Endothelial cell (in vitro differentiated cells): ENCODE results near the gene SYNE4. TPM values are rescaled to one million over a fixed set of nuclear protein-coding genes. Genes with fewer than 3 reads are reported as not detected.
"Not testable (repeated sequence)": the region's sequence is repeated elsewhere in the genome, so short reads cannot be mapped to it uniquely, and the experiment has no call there.

ENCODE experiments used
- DNase-seq: peaks from one replicate; pipeline ENCODE4 v3.0.0; 2021; ENCODE audit warnings: low spot score
- H3K27ac Mint-ChIP-seq: one replicate; pipeline ENCODE4 v1.8.0; 2021; ENCODE audit warnings: mixed read lengths, inconsistent platforms; ENCODE audit not compliant: unreplicated experiment
- H3K27me3 Mint-ChIP-seq: one replicate; pipeline ENCODE4 v1.8.0; 2021; ENCODE audit warnings: mild to moderate bottlenecking, moderate library complexity, mixed read lengths, inconsistent platforms; ENCODE audit not compliant: unreplicated experiment
- H3K36me3 Mint-ChIP-seq: one replicate; pipeline ENCODE4 v1.8.0; 2021; ENCODE audit warnings: mild to moderate bottlenecking, low read depth, mixed read lengths, inconsistent platforms; ENCODE audit not compliant: unreplicated experiment
- H3K4me1 Mint-ChIP-seq: one replicate; pipeline ENCODE4 v1.8.0; 2021; ENCODE audit warnings: mild to moderate bottlenecking, mixed read lengths, inconsistent platforms; ENCODE audit not compliant: unreplicated experiment
- H3K4me3 Mint-ChIP-seq: one replicate; pipeline ENCODE4 v1.8.0; 2021; ENCODE audit warnings: mild to moderate bottlenecking, mixed read lengths, inconsistent platforms; ENCODE audit not compliant: unreplicated experiment
- H3K9me3 Mint-ChIP-seq: one replicate; pipeline ENCODE4 v1.8.0; 2021; ENCODE audit warnings: mixed read lengths, inconsistent platforms; ENCODE audit not compliant: unreplicated experiment
- CTCF ChIP-seq: fragments of 200-600 bp; sonication (generic); IDR thresholded peaks from one replicate; pipeline ENCODE4 v1.5.0; 2021; ENCODE audit warnings: antibody characterized with exemption; ENCODE audit not compliant: unreplicated experiment
- total RNA-seq: library from RNA; stranded (reverse); fragmentation: NEBNext Ultra II Directional; extraction: Animal tissue kit (Norgen Biotek cat#: 25700); gene quantifications from one replicate; pipeline ENCODE4 v1.2.1, GENCODE V29; 2021; ENCODE audit not compliant: unreplicated experiment

The SYNE4 gene
- total RNA-seq, 1 donor from 2014 or later: 4.5 TPM

GRCh38 chr19:35983177-35983576, 25.4 kb downstream of the SYNE4 start:
- DNase-seq: no peak
- Mint-ChIP-seq H3K4me1 (no peaks in the 10 kb centered on the region), H3K27ac (no peak overlapping the region), H3K27me3 (peaks cover 14% of the 10 kb centered on the region), H3K36me3 (peaks cover 4% of the 10 kb centered on the region), H3K9me3 (no peaks in the 10 kb centered on the region), H3K4me3 (no peak overlapping the region)
- TF ChIP-seq CTCF: no peak

GRCh38 chr19:35980997-35981396, 27.6 kb downstream of the SYNE4 start:
- not testable (repeated sequence) for H3K4me1 Mint-ChIP-seq, H3K4me3 Mint-ChIP-seq, DNase-seq, H3K36me3 Mint-ChIP-seq, H3K9me3 Mint-ChIP-seq, H3K27ac Mint-ChIP-seq
- peaks cover 13% of the 10 kb centered on the region for H3K27me3 Mint-ChIP-seq

- H3K4me1 Mint-ChIP-seq: no peaks in the 10 kb centered on the region
- H3K36me3 Mint-ChIP-seq: no peaks in the 10 kb centered on the region
- H3K4me3 Mint-ChIP-seq: no peak overlapping the region
- DNase-seq: no peak
- no peak for TF ChIP-seq CTCF
- H3K27me3 Mint-ChIP-seq: peaks cover 6% of the 10 kb centered on the region
- H3K9me3 Mint-ChIP-seq: no peaks in the 10 kb centered on the region
- no peak overlapping the region for H3K27ac Mint-ChIP-seq
Measured at GRCh38 chr19:35978832-35979365, 29.7 kb downstream of the SYNE4 start.

GRCh38 chr19:35978271-35978670, 30.3 kb downstream of the SYNE4 start:
- no peak overlapping the region for H3K4me3 Mint-ChIP-seq
- TF ChIP-seq CTCF: no peak

GRCh38 chr19:35977446-35978222, 31.0 kb downstream of the SYNE4 start:
- no peaks in the 10 kb centered on the region for H3K36me3 Mint-ChIP-seq

More at GRCh38 chr19:35978271-35978670, 30.3 kb downstream of the SYNE4 start:
- H3K27me3 Mint-ChIP-seq: peaks cover 4% of the 10 kb centered on the region
- no peaks in the 10 kb centered on the region for H3K36me3 Mint-ChIP-seq
- DNase-seq: no peak
- H3K9me3 Mint-ChIP-seq: no peaks in the 10 kb centered on the region
- no peak overlapping the region for H3K27ac Mint-ChIP-seq
- H3K4me1 Mint-ChIP-seq: no peaks in the 10 kb centered on the region

More at GRCh38 chr19:35977446-35978222, 31.0 kb downstream of the SYNE4 start:
- no peak for TF ChIP-seq CTCF
- H3K27ac Mint-ChIP-seq: no peak overlapping the region
- peak overlapping the region; percentile 19 for H3K4me3 Mint-ChIP-seq
- H3K4me1 Mint-ChIP-seq: no peaks in the 10 kb centered on the region
- no peaks in the 10 kb centered on the region for H3K9me3 Mint-ChIP-seq
- peaks cover 4% of the 10 kb centered on the region for H3K27me3 Mint-ChIP-seq
- DNase-seq: peak; percentile 59
